Large intestine (tissue), 3 donors: ENCODE results near the gene CXCL10. TPM values are rescaled to one million over a fixed set of nuclear protein-coding genes. Genes with fewer than 3 reads are reported as not detected.
A peak's percentile ranks its signal among the peaks of the same experiment; 100 is the strongest.
"Not testable (repeated sequence)": the region's sequence is repeated elsewhere in the genome, so short reads cannot be mapped to it uniquely, and the experiment has no call there.

Experiments used
- DNase-seq, 2 donors: peaks; one replicate each; pipeline versions ENCODE4 v3.0.0 to v3.0.0-alpha.2; 2013
- H3K27ac ChIP-seq: one replicate; pipeline ENCODE4 v1.5.1; 2013; ENCODE audit warnings: low read length
- H3K27me3 ChIP-seq: 2 replicates; pipeline ENCODE4 v1.6.1; 2013; ENCODE audit warnings: low read length; ENCODE audit not compliant: control insufficient read depth, insufficient read depth
- H3K36me3 ChIP-seq: 2 replicates; pipeline ENCODE4 v1.6.1; 2013; ENCODE audit warnings: low read length; ENCODE audit not compliant: control insufficient read depth, insufficient read depth
- H3K4me1 ChIP-seq: one replicate; pipeline ENCODE4 v1.6.1; 2013; ENCODE audit warnings: low read length; ENCODE audit not compliant: control insufficient read depth, insufficient read depth
- H3K4me3 ChIP-seq: one replicate; pipeline ENCODE4 v1.5.1; 2013; ENCODE audit warnings: low read length
- H3K9me3 ChIP-seq: one replicate; pipeline ENCODE4 v1.6.1; 2013; ENCODE audit warnings: mild to moderate bottlenecking, low read depth, low read length, moderate library complexity; ENCODE audit not compliant: control insufficient read depth
- WGBS: methylation state at CpG from one replicate; pipeline ENCODE4 v1.1.5; 2013; ENCODE audit warnings: low lambda C conversion rate; ENCODE audit not compliant: insufficient coverage; 5-methylcytosine and 5-hydroxymethylcytosine counted together
- polyA plus RNA-seq: library from polyadenylated mRNA; unstranded; fragments of 120-200 nt; gene quantifications from one replicate; pipeline ENCODE4 v1.2.1, GENCODE V29; 2013

CXCL10 gene
- polyA plus RNA-seq, 1 donor = 3.9 TPM

DNA sequence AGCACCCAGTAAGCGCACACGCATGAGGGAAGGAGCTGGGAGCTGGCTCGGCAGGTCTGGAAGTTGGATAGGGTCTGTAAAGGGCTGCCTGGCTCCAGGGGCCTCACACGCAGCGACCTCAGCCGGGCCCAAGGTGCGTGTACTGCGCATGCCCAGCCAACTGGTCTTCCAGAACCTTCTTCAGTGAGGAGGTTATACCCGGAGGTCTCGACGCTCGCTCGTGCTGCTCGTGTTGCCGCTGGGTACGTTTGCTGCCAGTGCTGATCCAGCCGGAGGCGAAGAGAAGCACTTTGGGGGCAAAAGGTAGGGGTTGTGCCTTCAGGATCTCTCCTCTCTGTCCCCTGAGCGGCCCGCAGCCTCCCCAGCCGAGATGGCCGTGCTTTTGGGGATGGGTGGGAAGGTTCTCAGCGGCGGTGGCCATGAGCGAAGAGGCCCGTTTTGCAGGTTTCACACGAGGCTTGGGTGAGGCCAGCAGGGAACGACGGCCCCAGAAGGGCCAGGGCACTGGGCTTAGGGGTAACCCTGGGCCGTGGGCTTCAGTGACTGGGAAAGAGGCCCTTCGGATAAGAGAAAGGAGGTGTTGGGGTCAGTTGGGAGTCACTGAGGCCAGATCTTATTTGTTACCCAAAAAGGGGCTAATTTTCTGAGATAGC is 12.2 kb downstream of the CXCL10 start:
- Histone ChIP-seq H3K4me1 (peaks cover 20% of the 10 kb centered on the region), H3K4me3 (no peak overlapping the region), H3K36me3 (no peaks in the 10 kb centered on the region), H3K27me3 (no peaks in the 10 kb centered on the region), H3K9me3 (peaks cover 6% of the 10 kb centered on the region), H3K27ac (peak overlapping the region; percentile 49)
- no peak for DNase-seq
- WGBS = 100% methylated on average over 1 of the region's 31 CpGs

DNA sequence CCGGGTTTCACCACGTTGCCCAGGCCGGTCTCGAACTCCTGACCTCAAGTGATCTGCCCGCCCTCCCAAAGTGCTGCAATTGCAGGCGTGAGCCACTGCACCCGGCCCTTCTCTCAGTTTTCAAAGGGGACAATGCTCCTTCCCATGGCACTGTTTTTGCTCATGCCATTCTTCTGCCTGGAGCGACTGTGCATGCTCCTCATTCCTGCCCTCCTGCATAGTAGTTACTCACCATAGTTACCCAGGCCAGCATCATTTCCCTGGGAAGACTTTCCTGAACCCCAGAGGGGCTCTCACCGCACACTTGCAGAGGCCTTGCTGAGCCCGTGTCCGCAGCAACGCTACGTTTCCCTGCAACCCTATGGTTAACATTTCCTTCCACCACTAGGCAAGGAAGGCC is 12.7 kb downstream of the CXCL10 start:
- Histone ChIP-seq H3K27me3 (no peaks in the 10 kb centered on the region), H3K4me3 (no peak overlapping the region), H3K4me1 (peaks cover 23% of the 10 kb centered on the region), H3K27ac (no peak overlapping the region), H3K9me3 (peaks cover 6% of the 10 kb centered on the region), H3K36me3 (no peaks in the 10 kb centered on the region)
- DNase-seq = no peak
- WGBS = 100% methylated on average over 1 of the region's 13 CpGs

DNA sequence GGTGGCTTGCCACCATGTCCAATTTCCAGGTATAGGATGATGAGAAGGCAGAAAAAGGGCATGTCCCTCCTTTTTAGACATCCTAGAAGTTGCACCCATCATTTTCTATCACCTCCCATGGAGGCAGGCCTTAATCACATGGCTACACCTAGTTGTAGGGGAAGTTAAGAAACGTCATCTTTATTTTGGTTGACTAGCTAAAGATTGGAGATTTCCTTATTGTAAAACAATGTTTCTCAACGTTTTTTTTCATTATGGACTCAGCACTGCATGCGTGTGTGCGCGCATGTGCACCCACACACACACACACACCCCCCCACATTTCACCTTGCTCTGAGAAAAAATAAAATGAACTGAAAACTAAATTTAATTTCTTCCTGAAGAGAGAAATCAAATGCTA is 14.0 kb downstream of the CXCL10 start:
- H3K4me1 ChIP-seq = peaks cover 17% of the 10 kb centered on the region
- no peak overlapping the region for H3K27ac ChIP-seq
- H3K4me3 ChIP-seq = no peak overlapping the region
- no CpG with 5 or more reads among the region's 5 CpGs for WGBS
- no peaks in the 10 kb centered on the region for H3K36me3 ChIP-seq
- H3K9me3 ChIP-seq = peaks cover 6% of the 10 kb centered on the region
- H3K27me3 ChIP-seq = no peaks in the 10 kb centered on the region
- no peak for DNase-seq

DNA sequence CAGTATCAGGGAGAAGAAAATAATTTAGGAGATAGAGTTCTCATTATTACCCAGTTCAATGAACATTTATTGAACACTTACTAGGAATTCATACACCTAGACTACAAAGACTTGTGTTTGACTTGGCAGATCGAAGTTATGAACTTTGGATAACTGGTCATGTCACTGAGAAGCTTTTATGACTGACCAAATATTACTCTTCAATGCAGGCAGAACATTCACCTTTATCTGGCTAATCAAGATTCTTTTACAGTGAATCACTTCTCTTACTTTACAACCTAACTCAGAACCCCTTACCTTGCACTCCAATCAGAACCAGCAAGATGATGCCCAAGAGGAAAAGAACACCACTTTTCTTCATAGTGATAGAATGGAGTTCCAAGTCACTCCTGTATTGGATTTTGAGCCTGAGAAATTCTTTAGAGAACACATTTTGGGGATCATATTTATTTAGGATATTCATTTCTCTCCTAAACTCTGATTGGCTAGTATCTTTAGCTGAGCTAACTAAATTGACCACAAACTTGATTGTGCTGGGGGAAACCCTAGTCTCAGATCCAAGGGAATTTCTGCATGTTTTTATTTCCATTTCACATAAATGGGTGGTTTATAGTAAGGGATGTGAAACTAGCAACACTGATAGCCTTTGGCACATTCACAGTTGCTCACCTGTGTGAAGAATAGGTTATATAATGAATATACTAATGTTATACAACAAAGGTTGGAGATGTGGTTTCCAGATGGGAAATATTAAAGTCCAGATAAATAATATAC is 16.0 kb downstream of the CXCL10 start, which contains the start of gene CXCL9:
Gene CXCL9, minus strand, starts transcription at position 421 of the 774 bp plus-strand sequence. Its CDS starts 60 bp downstream, at position 361.
- no peaks in the 10 kb centered on the region for H3K36me3 ChIP-seq
- H3K27ac ChIP-seq = peak within 1 kb of the TSS; percentile 28
- H3K27me3 ChIP-seq = no peaks in the 10 kb centered on the region
- no peak within 1 kb of the TSS for H3K4me3 ChIP-seq
- peaks cover 6% of the 10 kb centered on the region for H3K9me3 ChIP-seq
- WGBS = 20% methylated on average over 1 of the region's 1 CpG
- DNase-seq = peak in 1 of 2 donors; percentile 53
- peaks cover 13% of the 10 kb centered on the region for H3K4me1 ChIP-seq

DNA sequence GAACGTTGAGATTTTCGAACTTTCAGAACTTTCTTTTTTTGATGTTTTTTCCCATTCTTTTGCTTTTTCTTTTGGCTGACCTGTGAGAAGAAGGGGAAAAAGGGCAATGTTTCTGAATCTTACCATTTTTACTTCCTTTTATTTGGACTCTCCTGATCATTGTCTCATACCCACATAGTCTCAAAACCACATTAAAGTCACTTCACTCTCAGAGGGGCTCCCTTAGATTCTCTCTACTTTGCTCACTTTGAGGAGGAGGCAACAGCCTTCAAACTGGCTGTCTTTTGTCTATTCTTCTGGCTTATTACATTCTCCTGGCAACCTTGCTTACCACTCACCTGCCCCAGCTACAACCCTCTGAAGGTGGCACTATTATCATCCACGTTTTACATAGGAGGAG is 19.7 kb downstream of the CXCL10 start:
- Histone ChIP-seq H3K27ac (no peak overlapping the region), H3K4me3 (no peak overlapping the region), H3K36me3 (no peaks in the 10 kb centered on the region), H3K4me1 (peaks cover 30% of the 10 kb centered on the region), H3K27me3 (no peaks in the 10 kb centered on the region), H3K9me3 (no peaks in the 10 kb centered on the region)
- DNase-seq = no peak
- WGBS = 100% methylated on average over 2 of the region's 3 CpGs

DNA sequence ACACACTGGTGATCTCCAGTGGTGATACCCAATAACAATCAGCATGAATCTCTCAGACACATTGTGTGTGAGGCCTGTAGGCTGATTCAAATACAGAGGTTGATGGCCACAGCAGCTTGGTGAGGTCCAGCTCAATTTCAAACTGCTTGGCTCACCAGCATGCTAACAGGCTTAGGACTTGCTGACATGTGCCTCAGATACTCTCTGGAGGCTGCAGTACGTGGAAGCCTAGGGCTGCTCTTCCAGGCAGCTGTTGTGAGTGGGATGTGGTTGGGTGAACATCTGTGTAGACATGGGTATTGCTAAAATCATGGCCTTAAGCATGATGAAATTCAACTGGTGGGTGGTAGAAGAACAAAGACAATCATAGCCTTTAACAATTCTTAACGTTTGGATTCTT is 20.3 kb downstream of the CXCL10 start:
- Histone ChIP-seq H3K27me3 (no peaks in the 10 kb centered on the region), H3K4me3 (no peak overlapping the region), H3K36me3 (no peaks in the 10 kb centered on the region), H3K27ac (no peak overlapping the region), H3K4me1 (peaks cover 30% of the 10 kb centered on the region), H3K9me3 (no peaks in the 10 kb centered on the region)
- no CpG with 5 or more reads among the region's 2 CpGs for WGBS
- no peak for DNase-seq

DNA sequence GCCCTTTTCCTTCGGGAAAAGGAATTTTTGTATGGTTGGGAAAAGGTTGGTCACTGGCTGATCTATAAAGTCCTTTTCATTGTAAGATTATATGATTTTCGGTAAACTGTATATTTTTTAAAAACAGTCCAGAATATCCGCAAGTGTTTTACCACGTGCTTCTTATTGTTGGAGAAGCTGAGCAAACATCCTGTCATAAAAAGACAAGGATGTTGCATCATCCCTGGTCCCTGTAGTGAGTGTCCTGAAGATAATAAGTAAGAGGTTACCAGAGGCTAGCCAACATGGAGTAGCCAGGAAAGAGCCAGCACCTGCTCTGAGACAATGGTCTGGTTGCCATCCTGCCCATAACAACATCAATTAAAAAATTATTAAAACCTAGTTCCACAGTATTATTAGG is 21.1 kb downstream of the CXCL10 start:
- Histone ChIP-seq H3K4me1 (peaks cover 25% of the 10 kb centered on the region), H3K27me3 (no peaks in the 10 kb centered on the region), H3K4me3 (no peak overlapping the region), H3K27ac (no peak overlapping the region), H3K9me3 (no peaks in the 10 kb centered on the region), H3K36me3 (no peaks in the 10 kb centered on the region)
- WGBS = no CpG with 5 or more reads among the region's 4 CpGs
- peak; percentile 64 to 80 for DNase-seq

DNA sequence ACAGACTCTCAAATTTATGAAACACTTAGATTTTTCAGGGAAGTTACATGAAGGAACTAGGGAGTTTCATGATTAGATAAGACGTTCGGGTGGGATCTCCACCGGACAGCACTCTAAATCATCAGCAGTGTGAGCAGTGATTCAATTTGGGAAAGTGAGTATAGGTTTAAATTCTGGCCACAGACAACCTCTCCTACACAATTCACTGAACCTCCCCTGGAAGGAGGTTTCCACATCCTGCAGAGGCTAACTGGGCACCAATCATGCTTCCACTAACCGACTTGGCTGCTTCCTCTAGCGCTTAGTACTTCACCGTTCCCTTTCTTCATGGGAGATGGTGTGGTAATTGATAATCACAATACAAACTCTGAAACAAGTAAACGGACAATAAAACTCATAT is 21.6 kb downstream of the CXCL10 start:
- 100% methylated on average over 2 of the region's 7 CpGs for WGBS
- DNase-seq = no peak
- no peak overlapping the region for H3K4me3 ChIP-seq
- H3K27ac ChIP-seq = no peak overlapping the region
- H3K27me3 ChIP-seq = no peaks in the 10 kb centered on the region
- H3K36me3 ChIP-seq = no peaks in the 10 kb centered on the region
- no peaks in the 10 kb centered on the region for H3K9me3 ChIP-seq
- peaks cover 25% of the 10 kb centered on the region for H3K4me1 ChIP-seq

DNA sequence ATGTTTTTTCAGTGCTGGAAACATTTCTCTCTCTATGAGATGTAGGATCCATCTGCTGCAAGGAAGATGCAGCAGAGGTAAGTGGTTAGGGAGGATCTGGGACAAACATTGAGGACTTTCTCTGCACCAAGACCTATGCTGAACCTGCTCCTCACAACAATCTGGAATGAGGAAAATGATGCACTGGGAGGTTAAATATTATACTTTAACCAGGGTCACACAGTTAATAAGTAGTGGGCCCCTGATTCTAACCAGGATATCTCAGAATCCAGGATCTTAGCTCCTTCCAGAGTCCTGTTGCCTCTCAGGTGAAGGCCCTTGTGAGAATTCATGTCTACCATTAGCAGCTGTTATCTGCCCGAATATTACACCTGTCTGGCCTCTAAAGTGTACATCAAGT is 23.0 kb downstream of the CXCL10 start:
- H3K27me3 ChIP-seq = no peaks in the 10 kb centered on the region
- no CpG with 5 or more reads among the region's 1 CpG for WGBS
- H3K4me3 ChIP-seq = no peak overlapping the region
- peaks cover 22% of the 10 kb centered on the region for H3K4me1 ChIP-seq
- no peaks in the 10 kb centered on the region for H3K9me3 ChIP-seq
- peak in 1 of 2 donors; percentile 50 for DNase-seq
- H3K27ac ChIP-seq = no peak overlapping the region
- no peaks in the 10 kb centered on the region for H3K36me3 ChIP-seq

DNA sequence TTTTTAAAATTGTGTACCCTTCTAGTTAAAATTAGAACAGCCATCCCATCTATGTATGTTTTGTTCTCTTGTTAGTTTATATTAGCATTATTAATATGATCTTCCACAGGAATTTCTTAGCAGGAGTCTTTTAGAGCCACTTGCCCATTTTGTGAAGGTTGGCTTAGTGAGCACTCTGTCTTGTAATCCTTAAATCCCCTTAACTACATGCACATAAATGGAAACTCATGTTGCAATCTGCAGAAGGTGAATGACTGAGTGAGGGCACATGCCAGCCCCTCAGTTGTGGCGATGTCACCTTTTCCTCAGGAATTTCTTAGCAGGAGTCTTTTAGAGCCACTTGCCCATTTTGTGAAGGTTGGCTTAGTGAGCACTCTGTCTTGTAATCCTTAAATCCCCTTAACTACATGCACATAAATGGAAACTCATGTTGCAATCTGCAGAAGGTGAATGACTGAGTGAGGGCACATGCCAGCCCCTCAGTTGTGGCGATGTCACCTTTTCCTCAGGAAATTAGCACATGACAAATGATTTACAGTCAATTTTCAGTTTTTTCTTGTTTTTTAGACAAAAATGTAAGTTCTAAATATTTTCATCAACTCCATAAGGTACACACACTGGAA is 24.7 kb downstream of the CXCL10 start:
- no CpG with 5 or more reads among the region's 2 CpGs for WGBS
- H3K4me3 ChIP-seq, DNase-seq, H3K27ac ChIP-seq, H3K27me3 ChIP-seq, H3K36me3 ChIP-seq, H3K9me3 ChIP-seq: not testable (repeated sequence)
- H3K4me1 ChIP-seq = peaks cover 22% of the 10 kb centered on the region
